Chondrocyte (in vitro differentiated cells): Measurements from ENCODE around the gene VAMP3. TPM values are rescaled to one million over a fixed set of nuclear protein-coding genes. Genes with fewer than 3 reads are reported as not detected.
A peak's percentile ranks its signal among the peaks of the same experiment; 100 is the strongest.

Experiments used
- DNase-seq: peaks from one replicate; pipeline ENCODE4 v3.0.0; 2021; ENCODE audit warnings: mixed read lengths, low spot score
- H3K27ac Mint-ChIP-seq: one replicate; pipeline ENCODE4 v1.8.0; 2021; ENCODE audit warnings: mild to moderate bottlenecking, moderate library complexity, mixed read lengths; ENCODE audit not compliant: unreplicated experiment
- H3K27me3 Mint-ChIP-seq: 2 replicates; pipeline ENCODE4 v1.8.0; 2021; ENCODE audit warnings: low read depth, mixed read lengths
- H3K36me3 Mint-ChIP-seq: 2 replicates; pipeline ENCODE4 v1.8.0; 2021; ENCODE audit warnings: low read depth, mixed read lengths
- H3K4me1 Mint-ChIP-seq: 2 replicates; pipeline ENCODE4 v1.8.0; 2021; ENCODE audit warnings: low read depth, mild to moderate bottlenecking, mixed read lengths
- H3K4me3 Mint-ChIP-seq: one replicate; pipeline ENCODE4 v1.8.0; 2021; ENCODE audit warnings: mild to moderate bottlenecking, moderate library complexity, mixed read lengths; ENCODE audit not compliant: unreplicated experiment
- H3K9me3 Mint-ChIP-seq: 2 replicates; pipeline ENCODE4 v1.8.0; 2021; ENCODE audit warnings: low read depth, mixed read lengths
- CTCF ChIP-seq: fragments of 200-600 bp; sonication (generic); IDR thresholded peaks from 2 replicates; pipeline ENCODE4 v1.5.0; 2021; ENCODE audit warnings: antibody characterized with exemption, mild to moderate bottlenecking, moderate library complexity
- total RNA-seq: library from RNA; stranded (reverse); gene quantifications from 3 replicates; pipeline ENCODE4 v1.2.1, GENCODE V29; 2021

The VAMP3 gene
- total RNA-seq, 1 donor from 2014 or later: 110 TPM

- DNase-seq: no peak
- Mint-ChIP-seq H3K4me1 (peaks cover 12% of the 10 kb centered on the region), H3K36me3 (peaks cover 6% of the 10 kb centered on the region), H3K4me3 (peak overlapping the region; percentile 25), H3K27ac (peak overlapping the region; percentile 90), H3K9me3 (no peaks in the 10 kb centered on the region), H3K27me3 (no peaks in the 10 kb centered on the region)
- TF ChIP-seq CTCF: no peak
Observed at GRCh38 chr1:7781923-7782495, 10.9 kb downstream of the VAMP3 start.

- H3K27ac Mint-ChIP-seq: peak overlapping the region; percentile 90
- H3K27me3 Mint-ChIP-seq: no peaks in the 10 kb centered on the region
- no peak for DNase-seq
- peaks cover 12% of the 10 kb centered on the region for H3K4me1 Mint-ChIP-seq
- H3K36me3 Mint-ChIP-seq: peaks cover 6% of the 10 kb centered on the region
- H3K4me3 Mint-ChIP-seq: peak overlapping the region; percentile 76
- TF ChIP-seq CTCF: no peak
- H3K9me3 Mint-ChIP-seq: no peaks in the 10 kb centered on the region
Observed at GRCh38 chr1:7783178-7783711, 12.1 kb downstream of the VAMP3 start.

GRCh38 chr1:7783826-7784491, 12.9 kb downstream of the VAMP3 start, which contains the start of gene PER3:
TSS of gene PER3 (plus strand) at chr1:7784291. CDS start at chr1:7784878, 587 bp downstream.
- peaks cover 4% of the 10 kb centered on the region for H3K36me3 Mint-ChIP-seq

GRCh38 chr1:7784492-7785071, 13.5 kb downstream of the VAMP3 start:
- no peak for TF ChIP-seq CTCF
- Mint-ChIP-seq H3K4me1 (peaks cover 12% of the 10 kb centered on the region), H3K27ac (no peak overlapping the region), H3K9me3 (no peaks in the 10 kb centered on the region), H3K36me3 (peaks cover 4% of the 10 kb centered on the region), H3K4me3 (peak overlapping the region; percentile 22), H3K27me3 (no peaks in the 10 kb centered on the region)
- DNase-seq: no peak

More at GRCh38 chr1:7783826-7784491, 12.9 kb downstream of the VAMP3 start, which contains the start of gene PER3:
- Mint-ChIP-seq H3K27ac (peak within 1 kb of the TSS; percentile 90), H3K9me3 (no peaks in the 10 kb centered on the region), H3K27me3 (no peaks in the 10 kb centered on the region), H3K4me1 (peaks cover 12% of the 10 kb centered on the region), H3K4me3 (peak within 1 kb of the TSS; percentile 76)
- peak; percentile 98 for DNase-seq
- TF ChIP-seq CTCF: no peak

- peaks cover 2% of the 10 kb centered on the region for H3K36me3 Mint-ChIP-seq
- no peaks in the 10 kb centered on the region for H3K9me3 Mint-ChIP-seq
- no peak for TF ChIP-seq CTCF
- H3K27me3 Mint-ChIP-seq: no peaks in the 10 kb centered on the region
- peaks cover 12% of the 10 kb centered on the region for H3K4me1 Mint-ChIP-seq
- H3K27ac Mint-ChIP-seq: peak overlapping the region; percentile 33
- no peak for DNase-seq
- no peak overlapping the region for H3K4me3 Mint-ChIP-seq
Observed at GRCh38 chr1:7785108-7785507, 14.0 kb downstream of the VAMP3 start.
